GM10266 (cell line): Measurements from ENCODE around the gene GSG1L.

Experiments used
- DNase-seq: peaks from one replicate; pipeline ENCODE4 v3.0.0; 2012; ENCODE audit errors: extremely low spot score
- CTCF ChIP-seq: IDR thresholded peaks from 2 replicates; pipeline ENCODE4 v1.5.1; 2012; ENCODE audit warnings: mild to moderate bottlenecking, low read depth; ENCODE audit not compliant: control insufficient read depth, insufficient read depth; ENCODE audit errors: missing control alignments

The GSG1L gene

GRCh38 chr16:27766236-27766925 lies 297.1 kb downstream of the GSG1L start:
- no peak for DNase-seq
- TF ChIP-seq CTCF, result no peak

GRCh38 chr16:27764869-27765675 lies 298.4 kb downstream of the GSG1L start:
- DNase-seq, result no peak
- no peak for TF ChIP-seq CTCF

GRCh38 chr16:27764427-27764826 lies 299.1 kb downstream of the GSG1L start:
- TF ChIP-seq CTCF, result no peak
- DNase-seq, result no peak

GRCh38 chr16:27762441-27762840 lies 301.1 kb downstream of the GSG1L start:
- no peak for TF ChIP-seq CTCF
- no peak for DNase-seq

- DNase-seq, result no peak
- TF ChIP-seq CTCF, result no peak
Measured at GRCh38 chr16:27761816-27762215, 301.7 kb downstream of the GSG1L start.

- no peak for TF ChIP-seq CTCF
Measured at GRCh38 chr16:27760789-27761176, 302.7 kb downstream of the GSG1L start.

More at GRCh38 chr16:27760789-27761176, 302.7 kb downstream of the GSG1L start:
- no peak for DNase-seq
